Measurements from ENCODE around the gene TBC1D32. TPM values are rescaled to one million over a fixed set of nuclear protein-coding genes. Genes with fewer than 3 reads are reported as not detected.
"Not testable (repeated sequence)": the region's sequence is repeated elsewhere in the genome, so short reads cannot be mapped to it uniquely, and the experiment has no call there.

The TBC1D32 gene, protein sequence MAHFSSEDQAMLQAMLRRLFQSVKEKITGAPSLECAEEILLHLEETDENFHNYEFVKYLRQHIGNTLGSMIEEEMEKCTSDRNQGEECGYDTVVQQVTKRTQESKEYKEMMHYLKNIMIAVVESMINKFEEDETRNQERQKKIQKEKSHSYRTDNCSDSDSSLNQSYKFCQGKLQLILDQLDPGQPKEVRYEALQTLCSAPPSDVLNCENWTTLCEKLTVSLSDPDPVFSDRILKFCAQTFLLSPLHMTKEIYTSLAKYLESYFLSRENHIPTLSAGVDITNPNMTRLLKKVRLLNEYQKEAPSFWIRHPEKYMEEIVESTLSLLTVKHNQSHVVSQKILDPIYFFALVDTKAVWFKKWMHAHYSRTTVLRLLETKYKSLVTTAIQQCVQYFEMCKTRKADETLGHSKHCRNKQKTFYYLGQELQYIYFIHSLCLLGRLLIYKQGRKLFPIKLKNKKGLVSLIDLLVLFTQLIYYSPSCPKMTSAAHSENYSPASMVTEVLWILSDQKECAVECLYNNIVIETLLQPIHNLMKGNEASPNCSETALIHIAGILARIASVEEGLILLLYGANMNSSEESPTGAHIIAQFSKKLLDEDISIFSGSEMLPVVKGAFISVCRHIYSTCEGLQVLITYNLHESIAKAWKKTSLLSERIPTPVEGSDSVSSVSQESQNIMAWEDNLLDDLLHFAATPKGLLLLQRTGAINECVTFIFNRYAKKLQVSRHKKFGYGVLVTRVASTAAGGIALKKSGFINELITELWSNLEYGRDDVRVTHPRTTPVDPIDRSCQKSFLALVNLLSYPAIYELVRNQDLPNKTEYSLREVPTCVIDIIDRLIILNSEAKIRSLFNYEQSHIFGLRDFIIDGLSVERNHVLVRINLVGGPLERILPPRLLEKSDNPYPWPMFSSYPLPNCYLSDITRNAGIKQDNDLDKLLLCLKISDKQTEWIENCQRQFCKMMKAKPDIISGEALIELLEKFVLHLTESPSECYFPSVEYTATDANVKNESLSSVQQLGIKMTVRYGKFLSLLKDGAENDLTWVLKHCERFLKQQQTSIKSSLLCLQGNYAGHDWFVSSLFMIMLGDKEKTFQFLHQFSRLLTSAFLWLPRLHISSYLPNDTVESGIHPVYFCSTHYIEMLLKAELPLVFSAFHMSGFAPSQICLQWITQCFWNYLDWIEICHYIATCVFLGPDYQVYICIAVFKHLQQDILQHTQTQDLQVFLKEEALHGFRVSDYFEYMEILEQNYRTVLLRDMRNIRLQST
- 32.9 TPM for total RNA-seq

DNA sequence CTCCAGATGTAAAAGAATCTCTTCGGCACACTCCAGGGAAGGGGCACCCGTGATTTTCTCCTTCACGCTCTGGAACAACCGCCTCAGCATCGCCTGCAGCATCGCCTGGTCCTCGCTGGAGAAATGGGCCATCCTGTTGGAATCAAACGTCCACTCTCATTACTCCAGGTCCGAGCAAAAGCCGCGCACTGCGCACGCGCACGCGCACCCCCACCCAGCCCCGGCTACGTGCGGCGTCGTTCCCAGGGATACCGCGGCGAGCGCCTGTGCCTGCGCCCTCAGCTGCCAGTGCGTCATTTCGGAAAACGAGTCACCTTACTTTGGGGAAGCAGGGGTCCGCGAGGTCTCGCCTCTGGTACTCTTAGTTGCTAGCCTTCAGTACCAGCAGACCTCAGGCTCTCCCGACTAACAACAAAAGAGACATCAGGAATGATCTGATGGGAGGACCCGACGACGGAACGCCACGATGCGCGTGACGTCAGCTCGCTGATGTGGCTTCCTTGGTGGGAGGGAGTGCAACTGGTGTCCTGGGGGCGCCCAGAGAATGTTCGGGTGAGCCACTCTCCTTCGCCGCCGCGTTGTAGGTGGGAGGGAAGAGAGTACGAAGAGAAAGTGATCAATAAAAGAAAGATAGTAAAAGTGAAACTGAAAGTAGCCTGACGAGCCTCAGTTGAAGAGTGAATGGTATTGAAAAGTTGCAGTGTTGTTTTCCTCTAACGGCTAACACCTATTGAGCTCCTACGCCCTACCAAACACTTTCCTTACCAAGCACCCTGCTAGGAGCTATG, at the start of gene TBC1D32:
Gene TBC1D32, minus strand, starts transcription at position 182 of the 788 bp plus-strand sequence. Its CDS starts 50 bp downstream, at position 132.
- peak; percentile 97 for DNase-seq

DNA sequence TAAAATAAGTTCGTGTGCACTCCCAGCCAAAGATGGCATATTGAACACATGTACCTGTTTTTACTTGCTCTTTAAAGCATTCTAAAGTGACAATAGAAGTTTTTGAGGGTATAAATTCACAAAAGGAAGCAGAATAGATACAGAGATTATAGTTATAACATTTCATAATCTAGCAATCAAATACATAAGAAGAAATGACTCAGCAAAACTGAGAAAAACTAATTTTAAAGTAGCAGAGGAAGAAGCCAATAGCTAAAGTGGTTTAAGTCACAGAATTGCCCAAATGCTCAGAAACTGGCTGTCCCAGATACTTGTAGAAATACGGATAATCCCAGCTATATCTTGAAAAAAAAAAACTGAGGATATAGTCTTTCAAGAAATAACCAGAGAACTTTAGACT, 49.2 kb upstream of the TBC1D32 start:
- DNase-seq, result no peak

DNA sequence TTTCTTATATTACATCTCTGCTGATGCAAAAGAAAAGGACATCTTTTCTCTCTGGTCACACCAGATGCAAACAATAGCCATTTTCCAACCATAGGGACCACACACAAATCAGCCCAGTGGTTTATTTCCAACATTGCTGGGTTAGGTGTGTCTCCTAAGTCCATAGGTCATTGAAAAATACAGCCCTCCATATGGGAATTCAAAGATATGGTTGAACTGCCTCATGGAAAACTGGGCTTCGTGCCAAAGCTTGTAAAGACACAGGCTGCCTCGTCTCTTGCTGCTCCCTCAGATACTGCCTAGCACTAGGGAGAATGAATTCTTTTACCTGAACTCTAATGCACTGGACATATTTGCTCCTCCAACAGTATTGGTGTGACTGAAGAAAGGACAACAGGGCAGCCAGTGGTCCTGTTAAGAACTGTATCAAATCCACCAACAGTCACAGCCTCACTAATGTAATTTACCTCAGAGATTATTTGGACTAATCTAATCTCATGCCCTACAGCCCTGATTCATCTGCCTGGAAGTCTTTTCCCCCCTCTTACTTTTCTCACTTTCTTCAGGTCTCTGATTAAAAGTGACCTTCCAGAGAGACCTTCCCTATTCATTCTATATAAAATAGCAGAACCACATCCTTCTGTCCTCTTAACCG, 48.3 kb upstream of the TBC1D32 start:
- DNase-seq, result peak; percentile 22

DNA sequence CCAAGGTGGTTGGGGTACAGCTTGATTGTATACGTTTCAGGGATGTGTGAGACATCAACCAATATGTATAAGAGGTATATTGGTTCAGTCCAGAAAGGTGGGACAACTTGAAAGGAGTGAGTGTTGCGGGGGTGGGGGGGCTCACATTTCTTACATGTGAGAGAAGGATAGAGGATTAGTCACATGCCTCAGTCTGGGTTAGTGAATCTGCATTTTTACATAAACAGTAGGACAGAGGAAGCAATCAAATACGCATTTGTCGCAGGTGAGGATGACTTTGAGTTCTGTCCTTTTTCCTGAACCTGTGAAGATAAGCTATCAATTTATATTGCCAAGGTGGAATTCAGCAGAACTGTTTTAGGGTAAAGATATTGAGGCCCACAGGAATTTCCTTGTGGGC, 42.1 kb upstream of the TBC1D32 start:
- no peak for DNase-seq

DNA sequence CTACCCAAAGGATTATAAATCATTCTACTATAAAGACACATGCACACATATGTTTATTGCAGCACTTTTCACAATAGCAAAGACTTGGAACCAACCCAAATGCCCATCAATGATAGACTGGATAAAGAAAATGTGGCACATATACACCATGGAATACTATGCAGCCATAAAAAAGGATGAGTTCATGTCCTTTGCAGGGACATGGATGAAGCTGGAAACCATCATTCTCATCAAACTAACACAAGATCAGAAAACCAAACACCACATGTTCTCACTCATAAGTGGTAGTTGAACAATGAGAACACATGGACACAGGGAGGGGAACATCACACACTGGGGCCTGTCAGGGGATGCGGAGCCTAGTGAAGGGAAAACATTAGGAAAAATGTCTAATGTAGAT, 39.9 kb upstream of the TBC1D32 start:
- DNase-seq, result not testable (repeated sequence)

DNA sequence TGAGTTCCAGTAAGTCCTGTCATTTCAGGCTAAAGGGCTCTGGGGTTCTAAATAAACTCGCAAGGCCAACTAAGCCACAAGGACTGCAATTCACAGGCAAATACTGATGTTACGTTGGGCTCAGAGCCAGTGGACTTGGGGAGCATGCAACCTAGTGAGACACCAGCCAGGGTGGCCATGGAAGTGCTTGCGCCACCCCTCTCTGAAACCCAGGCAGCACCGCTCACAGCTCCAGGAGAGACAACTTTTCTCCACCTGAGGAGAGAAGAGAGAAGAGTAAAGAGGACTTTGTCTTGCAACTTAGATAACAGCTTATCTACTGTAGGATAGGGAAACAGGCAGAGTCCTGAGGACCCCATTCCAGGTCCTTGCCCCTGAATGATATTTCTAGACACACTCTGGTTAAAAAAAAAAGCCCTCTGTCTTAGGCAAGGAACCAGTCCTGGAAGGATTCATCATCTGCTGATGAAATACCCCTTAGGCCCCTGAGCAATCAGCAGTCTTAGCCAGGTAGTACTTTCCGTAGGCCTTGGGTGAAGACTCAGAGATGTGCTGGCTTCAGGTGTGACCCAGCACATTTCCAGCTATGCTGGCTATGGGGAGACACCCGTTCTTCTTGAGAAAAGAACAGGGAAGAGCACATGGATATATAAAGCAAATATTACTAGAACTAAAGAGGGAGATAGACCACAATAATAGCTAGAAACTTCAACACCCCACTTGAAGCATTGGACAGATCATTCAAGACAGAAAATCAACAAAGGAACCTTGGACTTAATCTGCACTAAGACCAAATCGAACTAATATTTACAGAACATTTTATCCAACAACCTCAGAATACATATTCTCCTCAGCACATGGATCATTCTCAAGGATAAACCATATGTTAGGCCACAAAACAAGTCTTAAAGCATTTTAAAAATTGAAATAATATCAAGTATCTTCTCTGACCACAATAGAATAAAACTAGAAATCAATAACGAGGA, 31.5 kb upstream of the TBC1D32 start:
- no peak for DNase-seq

DNA sequence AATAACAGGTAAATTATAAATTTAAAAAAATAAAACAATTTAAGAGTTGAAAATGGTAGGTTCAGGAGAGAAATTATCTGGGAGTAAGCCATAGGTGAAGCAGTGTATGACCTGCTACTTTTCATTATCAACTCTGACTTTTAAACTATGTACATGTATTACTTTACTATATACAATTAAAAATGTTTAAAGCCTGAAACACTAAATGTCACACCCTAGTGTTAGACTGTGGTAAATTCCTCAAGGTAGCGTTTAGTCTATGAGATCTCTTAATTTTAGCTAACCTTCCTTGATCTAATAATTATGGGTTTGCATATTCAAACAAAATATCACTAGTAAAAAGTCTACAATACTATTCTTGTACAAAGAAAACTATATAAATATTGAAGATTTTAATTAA, 22.3 kb upstream of the TBC1D32 start:
- no peak for DNase-seq

DNA sequence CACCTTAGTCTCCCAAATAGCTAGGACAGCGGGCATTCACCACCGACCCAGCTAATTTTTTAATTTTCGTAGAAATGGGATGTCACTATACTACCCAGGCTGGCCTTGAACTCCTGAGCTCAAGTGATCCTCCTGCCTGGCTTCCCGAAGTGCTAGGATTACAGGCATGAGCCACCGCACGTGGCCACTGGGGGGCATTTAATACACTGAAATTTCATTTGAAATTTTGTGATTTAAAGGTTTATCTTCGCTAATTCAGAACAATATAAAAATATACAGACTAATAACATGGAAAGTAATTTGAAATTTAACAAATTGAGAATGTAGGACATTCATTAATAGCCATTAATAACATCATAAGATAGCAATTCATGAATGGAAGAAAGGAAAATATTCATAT, 20.5 kb upstream of the TBC1D32 start:
- DNase-seq, result no peak

DNA sequence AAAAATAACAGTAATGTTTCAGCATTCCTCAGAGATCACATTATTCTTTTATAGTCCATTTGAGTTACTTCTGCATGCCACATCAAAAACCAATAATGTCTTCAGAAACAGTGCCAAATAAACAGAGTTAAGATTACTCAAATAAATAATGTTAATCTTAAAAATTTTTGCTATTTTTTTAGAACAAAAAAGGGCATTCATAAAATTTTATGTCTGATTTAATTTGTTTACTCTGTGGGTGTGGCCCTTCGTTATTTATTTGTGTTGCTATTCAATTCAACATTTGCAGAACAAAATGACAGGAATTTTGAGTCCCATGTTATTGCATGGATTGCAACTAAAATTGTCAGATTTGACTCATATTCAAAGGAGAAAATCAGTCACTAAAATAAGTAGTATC, 18.7 kb upstream of the TBC1D32 start:
- DNase-seq, result no peak

DNA sequence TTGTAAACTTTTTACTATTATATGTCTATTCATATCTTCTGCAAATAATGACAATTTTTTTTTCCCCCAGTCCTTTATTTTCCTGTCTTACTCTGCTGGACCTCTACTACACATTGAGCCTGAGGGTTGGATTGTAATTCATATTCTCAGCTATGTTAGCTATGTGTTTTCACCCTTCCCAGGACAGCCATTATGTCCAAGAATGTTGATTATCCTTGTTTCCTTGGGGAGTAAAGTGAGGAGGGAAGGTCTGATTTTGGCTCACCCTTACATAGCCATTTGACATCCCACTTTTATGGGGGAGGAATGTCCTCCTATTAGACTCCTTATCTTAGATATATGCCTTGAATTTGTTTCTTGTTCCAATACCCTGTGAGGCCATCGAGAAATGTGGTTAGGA, 17.6 kb upstream of the TBC1D32 start:
- DNase-seq, result no peak

DNA sequence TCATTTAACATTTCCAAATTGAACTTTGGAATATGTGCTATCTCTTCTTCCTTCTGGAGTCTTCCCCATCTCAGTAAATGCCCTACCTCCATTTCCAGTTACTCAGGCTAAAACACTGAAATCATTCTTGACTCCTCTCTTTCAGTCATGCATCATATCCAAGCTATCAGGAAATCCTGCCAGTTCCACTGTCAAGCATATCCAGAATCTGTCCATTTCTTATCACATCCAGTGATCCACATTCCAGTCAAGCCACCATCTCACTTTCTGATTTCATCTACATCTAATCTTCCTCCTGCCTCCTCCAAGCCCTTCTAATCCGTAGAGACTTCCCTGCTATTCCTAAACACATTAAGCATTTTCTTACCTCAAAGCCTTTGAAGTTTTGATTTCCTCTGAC, 15.3 kb upstream of the TBC1D32 start:
- DNase-seq, result no peak

DNA sequence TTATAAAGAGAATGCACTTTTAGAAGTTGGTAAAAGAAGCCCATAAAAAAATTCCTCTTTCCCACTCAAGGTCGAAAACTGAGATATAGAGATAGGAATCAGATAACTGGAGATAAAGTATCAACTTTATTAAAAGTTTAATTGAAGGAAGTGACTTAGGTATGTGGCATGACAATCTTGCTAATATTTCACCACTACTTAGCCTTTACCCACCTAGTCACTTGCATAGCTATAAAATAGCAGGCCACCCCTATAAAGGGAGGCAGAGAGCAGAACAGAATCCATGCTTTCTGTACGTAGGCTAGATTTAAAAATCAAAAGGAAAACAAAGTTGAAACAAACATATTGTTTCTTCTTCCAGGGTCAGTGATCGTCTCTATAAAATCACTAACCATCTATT, 13.2 kb upstream of the TBC1D32 start:
- DNase-seq, result no peak

DNA sequence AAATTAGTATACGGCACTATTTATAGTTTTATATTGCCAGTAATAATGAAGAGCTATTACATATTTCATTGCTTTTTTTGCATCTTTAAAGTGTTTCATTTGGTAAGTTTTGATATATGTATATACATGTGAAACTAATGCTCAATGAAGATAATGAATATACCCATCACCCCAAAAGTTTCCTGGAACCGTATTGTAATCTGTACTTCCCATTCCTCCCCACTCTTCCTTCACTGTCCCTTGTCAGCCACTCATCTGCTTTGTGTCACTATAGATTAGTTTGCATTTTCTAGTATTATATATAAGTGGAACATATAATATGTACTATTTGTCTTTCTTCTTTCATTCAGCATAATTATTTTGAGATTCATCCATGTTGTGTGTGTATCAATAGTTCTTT, 10.3 kb upstream of the TBC1D32 start:
- no peak for DNase-seq

DNA sequence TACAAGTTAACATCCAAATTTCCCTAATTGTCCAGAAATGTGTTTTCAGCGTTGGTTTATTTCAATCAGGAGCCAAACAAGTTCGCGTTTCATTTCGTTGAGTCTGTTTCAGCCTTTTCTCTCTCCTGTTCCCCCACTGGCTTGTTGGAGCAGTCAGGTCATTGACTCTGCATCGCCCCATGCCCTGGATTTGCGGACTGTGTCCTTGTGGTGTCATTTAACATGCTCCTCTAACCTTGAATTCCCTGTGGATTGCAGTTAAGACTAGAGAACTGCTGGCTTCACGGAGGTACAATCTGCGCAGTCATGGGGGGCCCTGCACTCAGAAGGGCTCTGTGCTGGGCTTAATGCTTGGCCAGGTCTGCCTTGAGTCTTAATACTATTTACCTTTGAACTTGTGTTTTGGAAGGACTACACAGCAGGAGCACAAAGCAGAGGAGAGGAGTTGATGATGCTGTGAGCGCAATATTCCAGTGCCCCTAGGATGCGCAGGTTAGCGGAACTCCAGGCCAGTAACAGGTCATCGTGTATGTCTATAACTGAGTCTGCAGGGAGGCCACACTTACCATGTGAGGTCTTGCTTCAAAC, 5.5 kb upstream of the TBC1D32 start:
- DNase-seq, result no peak

DNA sequence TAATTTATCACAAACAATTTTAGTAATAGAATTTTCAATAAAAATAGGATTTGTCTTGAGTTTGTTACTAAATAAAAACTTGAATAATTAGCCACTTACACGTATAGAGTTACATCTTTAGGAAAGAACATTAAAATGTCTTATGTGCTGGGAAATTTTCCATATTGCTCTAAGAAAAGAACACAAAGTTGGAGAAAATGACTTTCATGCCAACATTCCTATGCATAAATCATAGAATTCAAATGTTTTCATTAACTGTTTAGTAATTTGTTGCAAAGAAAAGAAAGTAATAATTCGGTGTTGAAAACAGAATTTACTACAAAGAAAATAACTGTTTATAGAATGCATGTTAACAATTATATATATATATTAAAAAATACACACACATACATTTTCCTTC, 4.7 kb upstream of the TBC1D32 start:
- DNase-seq, result peak; percentile 30

DNA sequence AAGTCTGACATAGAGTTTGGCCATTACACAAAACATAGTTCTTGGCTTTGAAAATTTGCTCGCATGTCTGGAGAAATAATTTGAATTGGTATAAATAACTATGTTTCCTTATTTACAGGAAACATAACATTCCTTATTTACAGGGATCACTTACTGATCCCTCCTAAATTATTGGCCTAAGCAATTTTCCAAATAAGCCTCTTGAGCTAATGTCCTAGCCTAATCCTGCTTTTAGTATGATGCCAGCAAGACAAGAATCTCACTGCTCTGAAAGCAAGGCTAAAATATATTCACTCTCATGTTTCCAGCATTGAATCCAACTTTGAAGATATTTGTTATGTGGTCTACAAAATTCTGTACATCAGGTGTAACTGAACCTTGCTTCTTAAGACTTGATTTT, 4.1 kb upstream of the TBC1D32 start:
- DNase-seq, result no peak

DNA sequence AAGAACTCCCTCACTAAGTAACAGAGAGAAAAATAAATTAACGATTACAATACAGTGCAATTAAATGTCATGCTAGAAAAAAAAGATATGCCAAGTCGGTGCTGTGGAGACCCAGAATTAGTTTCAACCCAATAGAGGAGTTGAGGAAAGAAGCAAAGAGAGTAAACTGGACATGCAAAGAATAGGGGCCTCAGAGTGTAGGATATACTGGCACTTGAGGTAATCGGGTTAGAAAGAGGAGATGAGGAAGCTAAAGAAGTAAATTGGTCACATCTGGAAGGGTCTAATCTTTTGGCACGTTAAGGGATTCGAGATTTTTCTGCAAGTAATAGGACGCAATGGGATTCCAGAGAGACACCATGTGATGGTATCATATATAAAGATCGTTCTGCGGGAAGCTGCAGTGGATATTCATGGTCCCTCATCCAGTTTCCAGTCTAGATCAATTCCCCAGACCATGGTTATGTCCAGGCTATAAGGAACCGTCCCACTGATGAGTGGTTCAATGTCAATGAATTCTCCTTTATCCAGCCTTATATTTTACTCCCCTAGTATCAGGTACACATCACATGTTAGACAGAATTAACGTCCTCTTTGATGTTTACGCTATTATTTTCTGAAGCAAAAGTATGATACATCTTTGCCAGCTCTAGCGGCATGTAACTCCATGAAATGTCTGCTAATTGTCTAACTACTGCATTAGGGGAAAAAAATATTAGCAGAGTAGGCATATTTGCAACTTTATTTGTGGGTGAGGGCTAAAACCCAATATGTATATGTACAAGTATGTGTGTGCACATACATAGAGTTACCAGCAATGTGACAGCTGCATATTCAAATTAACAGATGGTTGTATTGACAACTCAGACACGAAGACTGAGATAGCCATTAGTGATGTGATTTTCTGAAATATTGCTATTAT, 1.1 kb upstream of the TBC1D32 start:
- DNase-seq, result no peak

DNA sequence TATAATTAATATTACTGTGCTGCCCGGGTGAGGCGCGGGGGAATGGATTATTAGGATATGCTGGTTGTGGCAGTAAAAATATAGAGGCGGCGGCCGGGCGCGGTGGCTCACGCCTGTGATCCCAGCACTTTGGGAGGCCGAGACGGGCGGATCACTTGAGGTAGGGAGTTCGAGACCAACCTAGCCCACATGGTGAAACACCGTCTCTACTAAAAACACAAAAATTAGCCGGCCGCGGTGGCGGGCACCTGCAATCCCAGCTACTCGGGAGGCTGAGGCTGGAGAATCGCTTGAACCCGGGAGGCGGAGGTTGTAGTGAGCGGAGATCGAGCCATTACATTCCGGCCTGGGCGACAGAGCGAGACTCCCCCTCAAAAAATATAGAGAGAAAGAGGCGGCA, 586 bp downstream of the TBC1D32 start:
- DNase-seq, result not testable (repeated sequence)

All from tongue (tissue), 2 donors.